NT2/D1 (cell line): ENCODE results near the gene TELO2.

ENCODE experiments used
- SUZ12 ChIP-seq: IDR thresholded peaks from 2 replicates; pipeline ENCODE4 v1.6.1; 2011; ENCODE audit not compliant: insufficient read length, insufficient read depth; ENCODE audit errors: extremely low read depth
- YY1 ChIP-seq: IDR thresholded peaks from 2 replicates; pipeline ENCODE4 v1.6.1; 2011; ENCODE audit not compliant: insufficient read length, insufficient read depth
- ZNF274 ChIP-seq: IDR thresholded peaks from 2 replicates; pipeline ENCODE4 v1.6.1; 2011; ENCODE audit warnings: mild to moderate bottlenecking, low read depth, low read length

- TF ChIP-seq ZNF274 (no peak), YY1 (no peak), SUZ12 (no peak)
Observed at GRCh38 chr16:1505073-1505844, 12.1 kb downstream of the TELO2 start.
